ENCODE data around the gene ABCB9.

ABCB9 gene

DNA sequence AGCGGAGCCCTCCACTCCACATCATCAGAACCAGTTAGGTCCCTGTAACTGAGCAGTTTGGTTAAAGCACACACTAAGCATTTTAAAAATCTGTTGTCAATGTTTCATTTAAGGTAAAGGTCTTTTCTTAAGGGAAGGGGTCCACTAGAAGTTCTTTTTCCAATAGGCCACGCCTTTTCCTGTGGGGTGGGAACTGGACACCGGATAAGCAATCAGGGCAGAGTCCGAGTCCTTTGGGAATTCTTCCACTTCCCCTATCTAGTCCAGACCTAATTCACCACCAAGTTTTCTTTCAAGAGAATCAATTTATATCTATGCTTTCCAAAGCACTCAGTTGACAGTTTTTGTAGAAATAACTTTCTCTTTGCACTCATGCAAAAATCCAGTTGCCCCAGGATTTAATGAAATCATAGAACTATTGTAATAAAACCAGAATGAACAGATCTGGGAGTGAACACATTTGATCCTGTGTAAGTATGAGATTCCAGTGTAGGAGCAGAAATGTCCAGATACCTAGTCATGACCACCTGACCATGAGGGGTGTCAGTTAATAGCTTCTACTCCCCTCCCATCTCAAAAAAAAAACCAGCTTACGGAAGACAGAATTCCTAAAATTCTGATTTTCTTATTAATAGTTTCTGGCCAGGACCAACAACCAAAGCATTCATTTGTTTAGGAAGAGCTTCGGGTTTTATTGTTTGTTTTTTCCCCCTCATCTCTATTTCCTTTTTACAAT is 82.0 kb downstream of the ABCB9 start:
- ATAC-seq = no peak
- TF ChIP-seq BACH2 (CRISPR knock-in tag; IDR thresholded peaks at IDR 0.05; ENCODE audit: borderline replicate concordance) (no peak), ZNF70 (CRISPR knock-in tag; IDR thresholded peaks at IDR 0.05) (no peak), TCF4 (CRISPR knock-in tag; IDR thresholded peaks at IDR 0.05; ENCODE audit: borderline replicate concordance) (no peak), ESRRG (CRISPR knock-in tag; IDR thresholded peaks at IDR 0.05) (no peak), TOX (CRISPR knock-in tag; IDR thresholded peaks at IDR 0.05; ENCODE audit: borderline replicate concordance) (no peak), SNAI2 (CRISPR knock-in tag; IDR thresholded peaks at IDR 0.05) (no peak), ISL1 (CRISPR knock-in tag; IDR thresholded peaks at IDR 0.05) (no peak), ZNF565 (CRISPR knock-in tag; conservative IDR thresholded peaks at IDR 0.05; ENCODE audit: low read depth) (no peak), CSDC2 (CRISPR knock-in tag; IDR thresholded peaks at IDR 0.05) (no peak), ZNF8 (CRISPR knock-in tag; IDR thresholded peaks at IDR 0.05) (no peak), PPARA (CRISPR knock-in tag; IDR thresholded peaks at IDR 0.05; ENCODE audit: borderline replicate concordance) (no peak), ZC3H10 (CRISPR knock-in tag; IDR thresholded peaks at IDR 0.05) (no peak), OSR1 (CRISPR knock-in tag; IDR thresholded peaks at IDR 0.05) (no peak), ARNTL (CRISPR knock-in tag; IDR thresholded peaks at IDR 0.05; ENCODE audit: borderline replicate concordance, low read depth) (no peak)
- TF ChIP-seq, protein P1, sequence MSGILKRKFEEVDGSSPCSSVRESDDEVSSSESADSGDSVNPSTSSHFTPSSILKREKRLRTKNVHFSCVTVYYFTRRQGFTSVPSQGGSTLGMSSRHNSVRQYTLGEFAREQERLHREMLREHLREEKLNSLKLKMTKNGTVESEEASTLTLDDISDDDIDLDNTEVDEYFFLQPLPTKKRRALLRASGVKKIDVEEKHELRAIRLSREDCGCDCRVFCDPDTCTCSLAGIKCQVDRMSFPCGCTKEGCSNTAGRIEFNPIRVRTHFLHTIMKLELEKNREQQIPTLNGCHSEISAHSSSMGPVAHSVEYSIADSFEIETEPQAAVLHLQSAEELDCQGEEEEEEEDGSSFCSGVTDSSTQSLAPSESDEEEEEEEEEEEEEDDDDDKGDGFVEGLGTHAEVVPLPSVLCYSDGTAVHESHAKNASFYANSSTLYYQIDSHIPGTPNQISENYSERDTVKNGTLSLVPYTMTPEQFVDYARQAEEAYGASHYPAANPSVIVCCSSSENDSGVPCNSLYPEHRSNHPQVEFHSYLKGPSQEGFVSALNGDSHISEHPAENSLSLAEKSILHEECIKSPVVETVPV (CRISPR knock-in tag; IDR thresholded peaks at IDR 0.05) = no peak
- TF ChIP-seq, protein P2, sequence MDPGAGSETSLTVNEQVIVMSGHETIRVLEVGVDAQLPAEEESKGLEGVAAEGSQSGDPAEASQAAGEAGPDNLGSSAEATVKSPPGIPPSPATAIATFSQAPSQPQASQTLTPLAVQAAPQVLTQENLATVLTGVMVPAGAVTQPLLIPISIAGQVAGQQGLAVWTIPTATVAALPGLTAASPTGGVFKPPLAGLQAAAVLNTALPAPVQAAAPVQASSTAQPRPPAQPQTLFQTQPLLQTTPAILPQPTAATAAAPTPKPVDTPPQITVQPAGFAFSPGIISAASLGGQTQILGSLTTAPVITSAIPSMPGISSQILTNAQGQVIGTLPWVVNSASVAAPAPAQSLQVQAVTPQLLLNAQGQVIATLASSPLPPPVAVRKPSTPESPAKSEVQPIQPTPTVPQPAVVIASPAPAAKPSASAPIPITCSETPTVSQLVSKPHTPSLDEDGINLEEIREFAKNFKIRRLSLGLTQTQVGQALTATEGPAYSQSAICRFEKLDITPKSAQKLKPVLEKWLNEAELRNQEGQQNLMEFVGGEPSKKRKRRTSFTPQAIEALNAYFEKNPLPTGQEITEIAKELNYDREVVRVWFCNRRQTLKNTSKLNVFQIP (CRISPR knock-in tag; IDR thresholded peaks at IDR 0.05; ENCODE audit: borderline replicate concordance, low read depth) = no peak
- TF ChIP-seq, protein P3, sequence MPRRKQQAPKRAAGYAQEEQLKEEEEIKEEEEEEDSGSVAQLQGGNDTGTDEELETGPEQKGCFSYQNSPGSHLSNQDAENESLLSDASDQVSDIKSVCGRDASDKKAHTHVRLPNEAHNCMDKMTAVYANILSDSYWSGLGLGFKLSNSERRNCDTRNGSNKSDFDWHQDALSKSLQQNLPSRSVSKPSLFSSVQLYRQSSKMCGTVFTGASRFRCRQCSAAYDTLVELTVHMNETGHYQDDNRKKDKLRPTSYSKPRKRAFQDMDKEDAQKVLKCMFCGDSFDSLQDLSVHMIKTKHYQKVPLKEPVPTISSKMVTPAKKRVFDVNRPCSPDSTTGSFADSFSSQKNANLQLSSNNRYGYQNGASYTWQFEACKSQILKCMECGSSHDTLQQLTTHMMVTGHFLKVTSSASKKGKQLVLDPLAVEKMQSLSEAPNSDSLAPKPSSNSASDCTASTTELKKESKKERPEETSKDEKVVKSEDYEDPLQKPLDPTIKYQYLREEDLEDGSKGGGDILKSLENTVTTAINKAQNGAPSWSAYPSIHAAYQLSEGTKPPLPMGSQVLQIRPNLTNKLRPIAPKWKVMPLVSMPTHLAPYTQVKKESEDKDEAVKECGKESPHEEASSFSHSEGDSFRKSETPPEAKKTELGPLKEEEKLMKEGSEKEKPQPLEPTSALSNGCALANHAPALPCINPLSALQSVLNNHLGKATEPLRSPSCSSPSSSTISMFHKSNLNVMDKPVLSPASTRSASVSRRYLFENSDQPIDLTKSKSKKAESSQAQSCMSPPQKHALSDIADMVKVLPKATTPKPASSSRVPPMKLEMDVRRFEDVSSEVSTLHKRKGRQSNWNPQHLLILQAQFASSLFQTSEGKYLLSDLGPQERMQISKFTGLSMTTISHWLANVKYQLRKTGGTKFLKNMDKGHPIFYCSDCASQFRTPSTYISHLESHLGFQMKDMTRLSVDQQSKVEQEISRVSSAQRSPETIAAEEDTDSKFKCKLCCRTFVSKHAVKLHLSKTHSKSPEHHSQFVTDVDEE (CRISPR knock-in tag; IDR thresholded peaks at IDR 0.05) = no peak

DNA sequence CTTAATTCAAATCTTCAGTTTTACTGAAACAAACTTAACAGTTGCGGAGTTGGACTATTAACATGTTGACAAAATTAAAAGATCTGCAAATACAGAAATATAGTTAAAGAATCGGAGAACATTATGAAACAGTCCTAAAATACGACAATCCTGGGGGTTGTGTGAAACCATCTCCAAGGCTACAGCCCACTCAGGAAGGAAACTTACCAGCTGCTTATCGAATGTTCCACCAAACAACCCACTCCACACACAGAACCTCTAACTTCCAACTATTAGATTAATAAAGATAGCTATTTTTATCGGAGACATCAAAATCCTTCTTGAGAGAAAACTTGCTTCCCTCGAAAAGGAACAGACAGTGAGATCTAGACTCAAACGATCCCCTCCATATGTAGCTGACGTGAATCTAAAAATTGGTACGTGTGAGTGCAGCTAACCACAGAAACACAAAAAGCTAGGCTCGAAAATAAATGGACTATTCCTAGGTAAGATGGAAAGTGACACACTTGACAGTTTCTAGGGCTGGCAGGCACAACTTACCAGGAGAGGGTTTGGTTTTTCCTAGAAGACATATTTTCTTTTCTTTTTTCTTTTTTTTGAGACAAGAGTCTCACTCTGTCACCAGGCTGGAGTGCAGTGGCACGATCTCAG is 83.2 kb downstream of the ABCB9 start:
- no peak for TF ChIP-seq ZFP30 (CRISPR knock-in tag; IDR thresholded peaks at IDR 0.05)
- TF ChIP-seq ISL1 (CRISPR knock-in tag; IDR thresholded peaks at IDR 0.05) = no peak
- TF ChIP-seq, protein P4, sequence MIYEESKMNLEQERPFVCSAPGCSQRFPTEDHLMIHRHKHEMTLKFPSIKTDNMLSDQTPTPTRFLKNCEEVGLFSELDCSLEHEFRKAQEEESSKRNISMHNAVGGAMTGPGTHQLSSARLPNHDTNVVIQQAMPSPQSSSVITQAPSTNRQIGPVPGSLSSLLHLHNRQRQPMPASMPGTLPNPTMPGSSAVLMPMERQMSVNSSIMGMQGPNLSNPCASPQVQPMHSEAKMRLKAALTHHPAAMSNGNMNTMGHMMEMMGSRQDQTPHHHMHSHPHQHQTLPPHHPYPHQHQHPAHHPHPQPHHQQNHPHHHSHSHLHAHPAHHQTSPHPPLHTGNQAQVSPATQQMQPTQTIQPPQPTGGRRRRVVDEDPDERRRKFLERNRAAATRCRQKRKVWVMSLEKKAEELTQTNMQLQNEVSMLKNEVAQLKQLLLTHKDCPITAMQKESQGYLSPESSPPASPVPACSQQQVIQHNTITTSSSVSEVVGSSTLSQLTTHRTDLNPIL (CRISPR knock-in tag; IDR thresholded peaks at IDR 0.05; ENCODE audit: low read depth) = no peak
- no peak for TF ChIP-seq TOX (CRISPR knock-in tag; IDR thresholded peaks at IDR 0.05; ENCODE audit: borderline replicate concordance)
- no peak for TF ChIP-seq SNAI2 (CRISPR knock-in tag; IDR thresholded peaks at IDR 0.05)
- TF ChIP-seq PPARA (CRISPR knock-in tag; IDR thresholded peaks at IDR 0.05; ENCODE audit: borderline replicate concordance) = no peak
- TF ChIP-seq TCF4 (CRISPR knock-in tag; IDR thresholded peaks at IDR 0.05; ENCODE audit: borderline replicate concordance) = no peak
- no peak for TF ChIP-seq BACH2 (CRISPR knock-in tag; IDR thresholded peaks at IDR 0.05; ENCODE audit: borderline replicate concordance)
- no peak for TF ChIP-seq ZNF70 (CRISPR knock-in tag; IDR thresholded peaks at IDR 0.05)
- TF ChIP-seq, protein P3 (CRISPR knock-in tag; IDR thresholded peaks at IDR 0.05) = no peak
- no peak for TF ChIP-seq RARB (CRISPR knock-in tag; IDR thresholded peaks at IDR 0.05)
- no peak for TF ChIP-seq OSR1 (CRISPR knock-in tag; IDR thresholded peaks at IDR 0.05)
- no peak for ATAC-seq

Measured in SK-N-SH treated with all-trans-retinoic acid at 6 μM for 48 hours (cell line).